Activated CD8-positive, alpha-beta memory T cell treated with anti-CD3 and anti-CD28 coated beads for 1 hour (primary cell): ENCODE data around the gene ZBTB21.
A peak's percentile ranks its signal among the peaks of the same experiment; 100 is the strongest.

Experiments
- DNase-seq, 2 donors: peaks; one replicate each; pipeline ENCODE4 v3.0.0-alpha.2; 2020; ENCODE audit warnings: low read depth in 1 of 2; ENCODE audit errors: extremely low read depth in 1 of 2

Gene ZBTB21

GRCh38 chr21:42021371-42022090, 11.4 kb upstream of the ZBTB21 start:
- no peak for DNase-seq

DNA sequence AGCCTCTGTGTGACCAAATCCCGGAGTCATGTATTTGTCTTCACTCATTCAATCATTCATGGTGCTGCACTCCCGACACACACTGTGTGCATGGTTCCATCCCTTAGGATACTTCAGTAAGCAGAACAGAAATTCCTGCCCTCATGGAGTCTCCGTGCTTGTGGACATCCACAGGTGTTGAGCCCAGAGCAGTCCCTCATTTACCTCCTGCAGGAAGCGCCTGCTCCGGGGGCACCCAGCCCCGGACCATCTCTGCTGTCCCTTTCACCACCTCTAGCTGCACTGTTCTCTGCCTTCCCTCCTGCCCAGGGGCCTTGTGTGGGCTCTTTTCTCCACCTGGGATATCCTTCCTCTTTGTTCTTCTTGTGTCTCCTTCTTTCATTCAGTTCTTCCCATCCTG, 9.5 kb upstream of the ZBTB21 start:
- no peak for DNase-seq

DNA sequence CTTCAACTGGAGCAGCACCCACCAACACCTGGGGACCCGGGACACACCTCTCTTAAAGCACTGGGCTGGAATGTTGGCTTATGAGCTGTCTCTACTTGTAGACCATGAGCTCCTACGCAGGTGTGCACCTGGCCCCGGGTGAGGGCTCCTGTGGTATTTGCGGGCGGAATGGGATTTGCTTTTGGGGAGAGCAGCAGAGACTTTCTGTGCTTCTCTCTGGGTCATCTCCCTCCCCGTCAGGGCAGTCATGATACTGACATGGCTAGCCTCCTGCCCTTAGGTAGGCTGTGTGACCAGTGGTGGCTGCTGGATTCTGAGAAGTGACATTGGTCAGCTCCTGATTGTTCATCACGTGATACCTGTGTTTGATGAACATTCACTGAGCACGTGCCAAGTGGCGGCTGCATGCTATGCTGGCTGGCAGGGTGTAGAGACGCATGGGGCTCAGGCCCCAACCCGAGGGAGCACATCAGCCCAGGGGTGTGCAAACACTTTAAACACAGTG, 9.0 kb upstream of the ZBTB21 start:
- DNase-seq = no peak

- DNase-seq = no peak
Observed at GRCh38 chr21:42017022-42017421, 6.9 kb upstream of the ZBTB21 start.

DNA sequence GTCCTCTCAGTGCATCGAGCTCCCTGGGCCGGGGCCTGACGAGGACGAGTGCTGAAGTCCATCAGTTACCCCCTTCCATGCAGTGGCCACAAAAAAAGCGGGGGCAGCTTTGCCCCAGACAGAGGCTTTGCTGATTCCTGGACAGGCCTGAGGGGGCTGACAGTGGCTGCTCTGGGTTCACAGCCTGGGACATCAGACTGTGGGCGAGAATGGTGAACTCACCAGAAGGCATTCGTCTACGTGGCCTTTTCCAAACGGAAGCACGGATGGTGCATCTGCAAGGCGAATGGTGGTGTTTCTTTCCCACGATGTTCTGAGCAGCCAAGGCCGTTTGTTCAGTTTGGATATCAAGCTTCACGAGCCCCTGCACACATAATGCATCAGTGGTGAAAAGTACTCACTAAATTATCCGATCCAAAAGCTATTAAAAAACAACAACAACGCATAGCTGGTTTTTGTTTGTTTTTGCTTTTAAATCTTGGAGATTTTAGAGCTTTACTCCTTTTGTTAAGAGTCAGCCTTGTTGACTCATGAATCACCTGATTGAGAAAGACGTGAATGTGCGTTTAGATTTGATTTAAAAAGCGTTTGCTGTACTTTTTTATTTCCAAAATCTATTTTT, 6.3 kb upstream of the ZBTB21 start:
- DNase-seq = no peak

- no peak for DNase-seq
Observed at GRCh38 chr21:42013931-42014330, 3.8 kb upstream of the ZBTB21 start.

GRCh38 chr21:42013376-42013775, 3.2 kb upstream of the ZBTB21 start:
- DNase-seq = no peak

GRCh38 chr21:42012763-42013329, 2.7 kb upstream of the ZBTB21 start:
- DNase-seq = no peak

DNA sequence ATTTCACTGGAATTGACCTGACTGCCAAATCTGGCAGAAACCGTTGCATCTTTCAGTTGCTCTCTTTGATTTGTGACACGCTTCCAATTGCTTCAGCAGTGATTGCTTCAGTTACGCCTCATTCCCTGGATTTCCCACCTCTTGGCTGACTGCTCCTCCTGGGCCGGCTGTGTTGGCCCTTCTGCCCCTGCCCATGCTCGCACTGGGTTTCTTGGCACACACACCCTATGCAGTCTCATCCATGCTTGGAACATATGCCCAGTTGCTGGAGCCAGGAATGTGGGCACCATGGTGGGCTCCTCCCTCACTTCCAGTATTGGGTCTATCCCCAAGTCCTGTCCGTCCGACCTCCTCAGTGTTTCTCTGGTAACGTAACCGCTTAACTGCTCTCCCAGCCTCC, 2.2 kb upstream of the ZBTB21 start:
- no peak for DNase-seq

DNA sequence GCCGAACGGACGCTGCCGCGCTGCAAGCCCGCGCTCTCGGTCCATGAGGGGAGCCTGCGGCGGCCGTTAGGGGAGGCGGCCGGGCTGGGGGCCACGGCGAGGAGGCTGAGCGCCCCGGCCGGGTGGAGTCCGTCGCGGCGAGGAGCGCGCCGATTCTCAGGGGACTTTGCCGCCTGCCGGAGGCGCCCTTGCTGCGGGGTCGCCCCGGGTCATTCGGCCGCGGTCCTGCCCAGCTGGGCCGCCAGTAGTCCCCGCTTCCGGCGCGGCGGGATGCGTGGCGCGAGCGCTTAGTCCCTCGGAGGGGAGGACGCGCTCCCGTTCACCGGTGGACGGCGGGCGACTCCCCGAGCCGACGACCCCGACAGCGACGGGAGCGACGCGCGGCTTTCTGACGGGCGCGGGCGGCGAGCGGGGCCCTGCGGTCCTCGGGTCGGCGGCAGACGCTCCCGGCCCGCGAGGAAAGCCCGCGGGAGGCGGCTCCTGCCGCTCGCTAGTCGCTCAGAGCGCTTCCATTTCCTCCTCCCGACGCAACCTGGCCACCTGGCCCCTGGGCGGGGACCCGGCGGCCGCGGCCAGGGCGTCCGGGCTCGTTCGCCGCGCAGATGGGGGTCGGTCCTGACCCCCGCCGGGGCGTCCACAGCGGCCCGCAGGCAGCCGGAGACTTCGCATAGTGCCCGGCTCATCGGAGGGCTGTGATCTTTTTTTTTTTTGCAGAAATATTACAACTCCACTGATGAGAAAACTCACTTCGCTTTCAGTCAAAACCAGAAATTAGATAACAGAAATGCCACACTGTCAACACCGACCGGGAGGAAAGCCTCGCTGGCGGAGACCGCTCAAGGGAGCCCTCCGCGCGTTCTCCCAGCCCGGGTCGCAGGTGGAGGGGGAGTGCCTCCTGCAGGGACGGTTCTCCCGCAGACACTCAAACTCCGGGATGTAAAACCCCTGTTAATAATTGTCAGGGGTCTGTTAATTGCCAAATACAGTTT, 641 bp upstream of the ZBTB21 start:
- DNase-seq = peak in 1 of 2 donors; percentile 11

- DNase-seq = peak in 1 of 2 donors; percentile 27
Observed at GRCh38 chr21:42009018-42009830, 936 bp downstream of the ZBTB21 start.

DNA sequence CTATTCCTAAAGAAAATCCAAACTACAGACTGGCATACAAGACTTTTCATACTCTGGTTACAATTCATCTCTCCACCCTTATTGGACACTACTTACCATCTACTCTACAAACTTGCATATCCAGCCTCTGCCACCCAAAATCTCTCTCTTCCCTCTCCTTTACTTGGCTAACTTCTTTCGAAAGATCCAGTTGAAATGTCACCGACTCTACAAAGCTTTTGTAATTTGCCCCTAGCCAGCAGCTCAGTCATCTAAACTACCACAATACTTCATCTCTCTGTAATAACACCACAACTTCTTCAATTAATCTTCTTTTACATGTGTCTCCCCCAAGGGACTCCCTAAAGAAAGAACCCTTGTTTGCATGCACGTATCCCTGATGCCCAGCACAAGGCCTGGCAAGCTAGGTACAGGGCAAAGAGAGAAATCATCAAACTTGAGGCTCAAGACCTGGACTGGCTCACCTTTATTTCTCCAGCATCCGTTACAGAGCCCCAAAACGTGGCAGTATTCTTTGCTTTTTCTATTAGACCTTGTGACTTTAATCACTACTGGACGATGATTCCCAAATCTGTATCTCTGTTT, 2.7 kb downstream of the ZBTB21 start:
- no peak for DNase-seq

DNA sequence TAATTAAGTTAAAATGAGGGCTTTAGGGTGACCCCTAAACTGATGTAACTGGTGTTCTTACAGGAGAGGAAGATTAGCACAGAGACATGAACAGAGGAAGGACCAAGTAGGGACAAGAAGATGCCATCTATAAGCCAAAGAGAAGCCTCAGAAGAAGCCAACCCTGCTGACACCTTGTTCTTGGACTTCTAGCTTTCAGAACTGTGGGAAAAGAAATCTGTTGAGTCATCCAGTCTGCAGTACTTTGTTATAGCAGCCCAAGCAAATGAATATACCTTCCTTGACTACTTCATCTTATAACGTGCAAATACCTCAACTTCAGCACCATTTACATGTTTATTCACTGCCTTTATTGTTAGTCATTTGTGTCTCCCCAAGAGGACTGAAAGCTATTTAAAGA, 3.4 kb downstream of the ZBTB21 start:
- no peak for DNase-seq

DNA sequence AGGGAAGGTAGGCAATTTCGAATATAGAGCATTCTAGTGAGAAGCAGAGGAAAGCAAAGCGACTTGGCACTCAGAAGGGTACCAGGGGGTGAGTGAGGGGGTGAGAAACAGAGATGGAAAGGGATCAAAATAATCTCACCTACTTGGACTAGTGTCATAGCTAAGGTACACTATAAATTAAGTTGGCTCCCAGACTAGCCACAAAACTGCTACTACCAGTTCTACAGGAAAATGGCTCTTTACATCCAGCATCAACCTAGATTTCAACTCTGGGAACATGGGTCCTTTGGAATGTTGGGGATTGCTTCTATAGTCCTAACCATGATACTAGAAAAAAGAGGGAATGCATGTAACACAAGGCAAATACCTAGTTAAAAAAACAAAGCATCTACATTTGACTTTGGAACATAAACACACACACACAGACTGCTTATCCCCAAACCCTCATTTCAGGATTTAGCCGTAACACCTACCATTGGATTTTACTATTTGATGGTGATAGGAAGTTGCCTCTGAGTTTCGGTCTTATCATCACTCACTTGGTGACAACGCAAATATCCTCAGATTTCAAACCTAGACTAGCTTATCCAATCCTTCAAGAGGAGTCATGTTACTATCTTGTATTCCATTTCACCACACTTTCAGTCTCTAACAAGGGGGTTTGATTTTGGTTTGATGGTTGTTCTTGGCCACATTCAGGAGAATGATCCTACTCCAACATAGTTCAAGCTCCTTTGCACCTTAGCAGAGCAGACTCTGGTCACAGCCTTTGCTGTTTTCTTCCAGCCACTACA, 5.6 kb downstream of the ZBTB21 start:
- no peak for DNase-seq

- DNase-seq = no peak
Observed at GRCh38 chr21:42003051-42003461, 7.1 kb downstream of the ZBTB21 start.

DNA sequence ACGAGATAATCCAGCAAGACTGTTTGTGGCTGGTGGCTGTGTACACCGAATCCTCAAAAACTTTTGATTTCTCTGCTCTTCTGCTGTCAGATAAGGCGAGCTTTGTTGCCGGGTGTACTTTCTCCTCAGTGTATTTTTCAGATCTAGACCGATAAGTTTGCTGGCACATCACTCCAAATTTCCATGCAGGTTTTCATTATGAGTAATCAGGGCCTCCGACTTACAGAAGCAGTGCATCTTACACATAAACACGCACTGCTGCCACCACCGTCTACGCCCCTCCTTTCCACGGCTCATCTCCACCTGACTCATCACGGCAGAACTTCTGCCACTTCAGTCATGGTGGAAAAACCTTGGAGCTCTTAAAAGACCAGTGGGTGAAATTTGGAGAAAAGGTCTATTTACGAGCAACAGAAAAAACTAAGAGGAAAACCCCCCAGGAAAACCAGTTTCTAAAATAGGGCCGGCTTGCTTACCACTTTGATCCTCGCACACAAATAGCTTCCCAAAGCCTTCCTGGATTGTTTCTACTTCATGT, 7.7 kb downstream of the ZBTB21 start:
- DNase-seq = peak in 1 of 2 donors; percentile 24

DNA sequence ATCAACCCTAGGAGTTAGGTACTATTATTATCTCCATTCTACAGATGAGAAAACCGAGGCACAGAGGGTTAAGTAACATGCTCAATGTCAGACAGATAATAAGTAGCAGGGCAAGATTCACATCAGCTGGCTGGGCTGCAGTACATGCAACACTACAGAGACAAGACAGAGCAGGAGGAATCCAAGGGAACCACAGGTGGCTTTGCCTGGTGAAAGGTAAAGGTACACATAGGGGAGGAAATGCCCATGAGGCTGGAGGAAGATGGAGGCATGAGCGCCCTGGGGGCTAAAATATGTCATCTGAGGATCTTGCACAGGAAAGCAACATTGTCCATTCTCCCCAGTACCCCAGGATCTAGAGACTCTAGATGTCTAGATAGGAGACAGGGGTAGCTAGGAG, 8.4 kb downstream of the ZBTB21 start:
- no peak for DNase-seq

- DNase-seq = no peak
Observed at GRCh38 chr21:42000908-42001307, 9.3 kb downstream of the ZBTB21 start.

DNA sequence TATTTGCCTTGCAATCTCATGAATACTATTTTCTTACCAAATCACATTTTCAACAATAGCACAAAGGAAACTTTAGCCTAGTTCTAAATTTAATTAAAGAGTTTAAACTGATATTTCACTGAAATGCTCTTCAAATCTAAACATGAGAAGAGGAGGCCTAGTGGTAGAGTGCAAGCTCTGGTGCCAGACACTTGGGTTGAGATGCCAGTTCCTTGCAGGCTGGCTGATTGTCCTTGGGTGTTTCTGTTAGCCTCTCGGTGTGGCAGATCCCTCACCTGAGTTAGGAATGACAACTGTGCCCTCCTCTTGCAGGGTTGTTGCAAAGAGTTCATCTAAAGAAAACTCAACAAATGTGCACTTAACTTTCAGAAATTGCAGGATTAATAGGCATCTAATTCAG, 12.5 kb downstream of the ZBTB21 start:
- DNase-seq = no peak
